SK-N-MC (cell line): ENCODE measurements around the gene GNG4.
"Not testable (repeated sequence)": the region's sequence is repeated elsewhere in the genome, so short reads cannot be mapped to it uniquely, and the experiment has no call there.

Experiments
- DNase-seq: peaks from one replicate; pipeline ENCODE4 v3.0.0-alpha.2; 2011; ENCODE audit warnings: low read depth, low spot score
- H3K27ac ChIP-seq: fragments of 200-600 bp; sonication (generic); 2 replicates; pipeline ENCODE4 v1.5.1; 2016; ENCODE audit warnings: mixed run types
- H3K36me3 ChIP-seq: fragments of 200-600 bp; sonication (generic); 2 replicates; pipeline ENCODE4 v1.6.1; 2017; ENCODE audit warnings: antibody characterized with exemption, low read length, mixed read lengths; ENCODE audit not compliant: insufficient read depth
- H3K4me3 ChIP-seq: fragments of 200-600 bp; sonication (generic); 2 replicates; pipeline ENCODE4 v1.5.1; 2016
- H3K9ac ChIP-seq: fragments of 200-600 bp; sonication (generic); 2 replicates; pipeline ENCODE4 v1.8.0; 2017; ENCODE audit warnings: mixed run types, mixed read lengths; ENCODE audit not compliant: insufficient read length
- H3K9me3 ChIP-seq: fragments of 200-600 bp; sonication (generic); 2 replicates; pipeline ENCODE4 v1.6.1; 2017; ENCODE audit warnings: low read depth, mild to moderate bottlenecking, antibody characterized with exemption, low read length, moderate library complexity, mixed read lengths
- EZH2 ChIP-seq: fragments of 200-600 bp; sonication (generic); IDR thresholded peaks from one replicate; pipeline ENCODE4 v1.6.1; 2017; ENCODE audit warnings: antibody characterized with exemption
- FOXP2 ChIP-seq: optimal IDR thresholded peaks from 2 replicates; pipeline ENCODE3; 2011; ENCODE audit warnings: mild to moderate bottlenecking, moderate library complexity; ENCODE audit not compliant: insufficient read depth; ENCODE audit errors: extremely low read length, control extremely low read depth
- POLR2AphosphoS5 ChIP-seq: IDR thresholded peaks from 2 replicates; pipeline ENCODE4 v1.6.1; 2012; ENCODE audit warnings: mild to moderate bottlenecking, low read depth, low read length, borderline replicate concordance

GNG4 gene

DNA sequence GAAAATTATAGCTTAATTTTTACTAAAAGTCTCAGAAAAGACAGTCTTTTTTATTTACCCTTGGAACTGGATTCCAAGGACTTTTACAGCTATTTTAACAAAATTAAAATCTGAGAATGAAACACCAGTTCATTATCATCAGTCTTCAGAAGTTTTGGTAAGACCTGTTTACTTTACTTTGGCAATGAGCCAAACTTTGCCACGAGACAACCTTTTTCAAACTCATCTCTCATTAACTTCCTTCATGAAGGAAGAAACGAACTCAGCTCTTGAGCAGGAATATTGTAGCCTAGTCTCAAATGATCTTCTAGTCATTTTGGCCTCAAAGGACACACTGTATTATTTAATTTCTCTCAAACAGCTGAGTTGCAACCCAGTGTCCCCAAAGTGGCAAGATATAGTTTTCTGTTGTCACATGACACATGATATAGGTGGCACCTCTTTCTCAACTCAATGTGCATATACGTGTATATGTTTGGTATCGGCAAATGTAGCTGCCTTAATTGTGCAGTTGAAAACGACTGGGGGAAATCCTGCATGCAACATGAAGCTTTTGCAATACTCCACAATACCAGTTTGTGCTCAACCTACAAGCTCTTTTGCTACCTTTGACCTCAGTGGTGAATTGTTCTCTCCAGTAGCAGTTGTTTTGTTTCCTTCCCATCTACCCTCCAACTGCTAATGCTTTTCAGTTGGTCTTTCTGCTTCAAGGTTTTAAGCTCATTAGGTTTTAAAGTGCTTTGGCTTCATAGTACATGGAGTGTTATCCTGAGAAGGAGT lies 8.4 kb upstream of the GNG4 start:
- TF ChIP-seq FOXP2 (no peak), POLR2AphosphoS5 (no peak), EZH2 (no peak)
- DNase-seq, result no peak
- Histone ChIP-seq H3K9ac (no peak overlapping the region), H3K36me3 (no peaks in the 10 kb centered on the region), H3K4me3 (no peak overlapping the region), H3K9me3 (no peaks in the 10 kb centered on the region), H3K27ac (no peak overlapping the region)

DNA sequence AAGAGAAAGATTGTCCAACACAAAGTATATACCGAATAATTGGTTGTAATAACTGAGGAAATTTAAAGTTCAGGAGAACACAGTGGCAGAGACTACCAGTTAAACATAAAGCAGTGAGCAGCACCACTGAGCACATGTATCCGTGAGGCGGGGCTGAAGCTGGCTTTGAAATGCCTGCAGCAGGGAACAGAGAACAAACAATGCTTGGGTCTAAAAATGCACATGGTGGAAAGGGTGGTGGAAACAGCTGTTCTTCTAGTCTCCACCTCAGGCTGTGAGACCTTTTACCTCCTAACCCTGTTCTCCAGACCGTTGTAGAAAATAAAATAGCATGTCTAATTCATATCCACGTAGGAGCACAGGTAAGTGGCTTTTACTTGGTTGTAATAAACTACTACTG lies 7.7 kb upstream of the GNG4 start:
- DNase-seq, result no peak
- no peaks in the 10 kb centered on the region for H3K9me3 ChIP-seq
- H3K27ac ChIP-seq, result no peak overlapping the region
- no peaks in the 10 kb centered on the region for H3K36me3 ChIP-seq
- no peak overlapping the region for H3K4me3 ChIP-seq
- TF ChIP-seq EZH2 (no peak), POLR2AphosphoS5 (no peak), FOXP2 (no peak)
- no peak overlapping the region for H3K9ac ChIP-seq

DNA sequence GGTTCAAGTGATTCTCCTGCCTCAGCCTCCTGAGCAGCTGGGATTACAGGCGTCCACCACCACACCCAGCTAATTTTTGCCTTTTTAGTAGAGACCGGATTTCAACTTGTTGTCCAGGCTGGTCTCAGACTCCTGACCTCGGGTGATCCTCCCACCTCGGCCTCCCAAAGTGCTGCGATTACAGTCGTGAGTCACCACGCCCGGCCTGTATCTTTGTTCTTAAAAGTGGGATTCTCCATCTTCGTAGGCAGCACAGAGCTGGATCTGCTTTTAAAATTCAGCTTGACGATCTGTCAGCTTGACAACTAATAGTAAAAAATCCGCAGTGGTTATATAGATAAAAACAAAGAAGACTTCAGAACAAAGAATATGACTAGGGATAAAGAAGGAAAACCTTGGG lies 2.8 kb upstream of the GNG4 start:
- DNase-seq, result no peak
- no peak overlapping the region for H3K27ac ChIP-seq
- H3K36me3 ChIP-seq, result no peaks in the 10 kb centered on the region
- TF ChIP-seq POLR2AphosphoS5 (no peak), FOXP2 (no peak), EZH2 (no peak)
- no peak overlapping the region for H3K9ac ChIP-seq
- no peaks in the 10 kb centered on the region for H3K9me3 ChIP-seq
- H3K4me3 ChIP-seq, result no peak overlapping the region

DNA sequence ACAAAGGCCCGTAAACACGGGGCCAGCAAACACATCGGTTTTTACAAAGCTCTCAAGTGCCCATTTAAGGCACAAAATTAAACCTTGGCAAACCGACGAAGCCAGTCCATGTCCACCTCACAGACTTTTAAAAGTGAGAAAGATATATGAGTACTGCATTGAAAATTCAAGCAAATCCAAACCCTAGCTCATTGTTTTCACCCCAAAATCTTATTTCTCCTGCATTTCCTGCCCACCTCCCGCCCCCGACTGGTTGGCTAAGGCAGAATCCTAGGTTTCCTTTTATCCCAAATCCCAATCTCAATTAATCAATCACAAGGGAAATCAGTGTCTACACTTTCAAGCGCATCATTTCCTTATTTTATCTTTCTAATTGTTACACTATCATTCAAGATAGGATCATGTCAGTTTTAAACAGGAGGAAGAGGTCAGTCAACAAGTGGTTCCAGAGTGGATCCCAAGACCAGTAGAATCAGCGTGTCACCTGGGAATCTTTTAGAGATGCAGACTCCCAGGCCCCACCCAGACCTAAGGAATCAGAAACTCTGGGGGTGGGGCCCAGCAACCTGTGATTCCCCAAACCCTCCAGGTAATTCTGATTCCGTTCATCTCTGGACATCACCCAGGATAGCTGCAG lies 1.7 kb upstream of the GNG4 start:
- DNase-seq, result no peak
- TF ChIP-seq FOXP2, result no peak
- H3K9ac ChIP-seq, result no peak overlapping the region
- no peak overlapping the region for H3K4me3 ChIP-seq
- no peaks in the 10 kb centered on the region for H3K36me3 ChIP-seq
- no peak overlapping the region for H3K27ac ChIP-seq
- H3K9me3 ChIP-seq, result no peaks in the 10 kb centered on the region

DNA sequence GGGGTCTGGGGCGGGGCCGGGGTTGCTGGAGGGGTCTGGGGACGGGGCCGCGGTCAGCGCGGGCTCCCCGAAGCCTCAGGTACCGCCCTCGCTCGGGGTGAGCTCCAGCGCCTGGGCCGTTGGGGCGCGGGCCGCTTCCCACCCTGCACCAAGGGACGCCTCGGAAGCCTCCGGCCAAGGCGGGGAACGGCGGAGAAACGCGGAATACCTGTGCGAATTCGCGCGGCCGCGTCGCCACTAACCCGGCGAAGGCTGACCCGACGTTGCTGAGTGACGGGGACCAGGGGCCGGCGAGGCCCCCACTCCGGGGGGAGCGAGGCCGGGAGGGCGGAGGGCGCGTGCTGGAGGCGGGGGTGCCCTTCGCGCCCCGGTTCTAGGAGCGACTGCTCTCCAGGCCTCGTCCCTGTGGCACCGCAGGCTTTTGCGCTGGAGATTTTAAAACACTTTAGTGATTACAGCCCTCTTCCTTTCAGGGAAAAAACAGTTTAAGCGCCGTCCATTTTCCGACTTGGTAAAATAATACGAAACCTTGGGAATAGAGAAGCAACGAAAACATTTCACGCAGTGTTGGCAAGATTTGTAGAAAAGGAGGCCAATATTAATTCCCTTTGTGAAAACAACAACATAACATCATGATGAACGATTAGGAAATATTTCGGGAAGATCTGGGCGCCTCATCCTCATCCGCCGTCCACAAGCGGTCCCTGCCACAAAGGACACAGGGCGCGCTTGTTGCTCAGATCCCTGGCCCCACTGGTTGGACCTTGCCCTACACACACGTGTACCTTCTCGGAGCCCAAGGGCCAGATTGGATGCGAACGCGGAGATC lies 971 bp upstream of the GNG4 start:
- Histone ChIP-seq H3K4me3 (peak overlapping the region; percentile 84), H3K9ac (no peak overlapping the region), H3K27ac (no peak overlapping the region), H3K9me3 (no peaks in the 10 kb centered on the region), H3K36me3 (no peaks in the 10 kb centered on the region)
- DNase-seq, result no peak
- TF ChIP-seq FOXP2 (no peak), EZH2 (no peak), POLR2AphosphoS5 (no peak)

DNA sequence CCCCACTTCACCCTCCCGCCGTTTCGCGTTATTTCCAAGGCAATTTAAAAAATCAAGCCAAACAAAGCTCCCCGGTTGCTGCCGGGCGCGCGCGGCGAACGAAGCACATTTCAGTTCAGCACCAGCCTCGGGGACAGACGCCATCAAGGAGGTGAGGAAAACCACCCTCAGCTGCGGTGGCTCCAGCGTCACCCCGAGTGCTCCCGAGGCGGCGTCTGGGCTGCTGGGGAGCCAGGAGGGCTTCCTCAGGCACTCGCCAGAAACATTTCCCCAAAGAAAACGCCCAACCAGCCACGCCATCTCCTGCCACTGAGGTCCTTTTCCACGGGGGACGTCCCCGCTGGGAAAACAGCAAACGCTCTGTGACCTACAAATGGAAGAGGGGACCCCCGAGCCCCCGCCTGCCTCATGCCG lies 623 bp downstream of the GNG4 start:
- H3K9ac ChIP-seq, result peak overlapping the region; percentile 10
- peak overlapping the region; percentile 84 for H3K4me3 ChIP-seq
- no peaks in the 10 kb centered on the region for H3K9me3 ChIP-seq
- DNase-seq, result no peak
- H3K36me3 ChIP-seq, result no peaks in the 10 kb centered on the region
- TF ChIP-seq POLR2AphosphoS5, result no peak
- TF ChIP-seq FOXP2, result no peak
- TF ChIP-seq EZH2, result no peak
- H3K27ac ChIP-seq, result no peak overlapping the region

DNA sequence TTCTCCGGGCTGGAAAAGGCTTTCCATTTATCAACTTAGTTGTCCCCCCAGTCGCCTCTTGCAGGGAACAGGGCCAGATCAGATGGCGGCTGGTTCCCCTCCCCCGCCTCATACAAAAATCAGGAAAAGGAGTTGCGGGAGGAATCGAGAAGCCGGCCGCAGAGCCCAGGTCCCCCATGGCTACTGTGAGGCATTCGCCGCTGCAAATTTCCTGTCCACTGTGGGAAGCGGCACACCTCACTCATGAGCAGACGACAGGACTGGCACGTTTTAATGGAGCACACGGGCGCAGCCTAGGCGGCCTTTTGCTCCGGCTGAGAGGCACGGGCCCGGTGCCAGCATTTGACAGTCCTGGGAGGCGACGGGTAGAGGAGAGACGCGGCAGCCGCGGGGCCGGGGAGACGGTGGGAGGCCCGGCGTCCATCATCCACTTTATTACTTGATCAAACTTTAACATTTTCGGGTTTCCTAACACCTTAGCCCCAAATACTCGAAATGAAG lies 1.1 kb downstream of the GNG4 start:
- H3K9me3 ChIP-seq, result no peaks in the 10 kb centered on the region
- no peak for DNase-seq
- TF ChIP-seq FOXP2, result no peak
- TF ChIP-seq POLR2AphosphoS5, result no peak
- TF ChIP-seq EZH2, result no peak
- peak overlapping the region; percentile 84 for H3K4me3 ChIP-seq
- H3K27ac ChIP-seq, result no peak overlapping the region
- H3K36me3 ChIP-seq, result no peaks in the 10 kb centered on the region
- H3K9ac ChIP-seq, result no peak overlapping the region

DNA sequence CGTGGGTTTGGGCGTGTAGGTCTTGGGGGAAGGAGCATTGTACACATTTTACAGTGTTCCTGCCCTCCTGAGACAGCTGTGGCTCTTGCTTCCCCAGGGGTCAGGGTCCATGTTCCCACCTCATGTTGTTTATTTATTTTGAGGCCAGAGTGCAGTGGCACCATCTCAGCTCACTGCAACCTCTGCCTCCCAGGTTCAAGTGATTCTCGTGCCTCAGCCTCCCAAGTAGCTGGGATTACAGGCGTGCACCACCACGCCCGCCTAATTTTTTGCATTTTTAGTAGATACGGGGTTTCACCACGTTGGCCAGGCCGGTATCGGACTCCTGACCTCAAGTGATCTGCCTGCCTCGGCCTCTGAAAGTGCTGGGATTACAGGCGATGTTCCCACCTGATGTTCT lies 2.0 kb downstream of the GNG4 start:
- H3K4me3 ChIP-seq, H3K9ac ChIP-seq, H3K27ac ChIP-seq, DNase-seq, H3K9me3 ChIP-seq, H3K36me3 ChIP-seq: not testable (repeated sequence)

DNA sequence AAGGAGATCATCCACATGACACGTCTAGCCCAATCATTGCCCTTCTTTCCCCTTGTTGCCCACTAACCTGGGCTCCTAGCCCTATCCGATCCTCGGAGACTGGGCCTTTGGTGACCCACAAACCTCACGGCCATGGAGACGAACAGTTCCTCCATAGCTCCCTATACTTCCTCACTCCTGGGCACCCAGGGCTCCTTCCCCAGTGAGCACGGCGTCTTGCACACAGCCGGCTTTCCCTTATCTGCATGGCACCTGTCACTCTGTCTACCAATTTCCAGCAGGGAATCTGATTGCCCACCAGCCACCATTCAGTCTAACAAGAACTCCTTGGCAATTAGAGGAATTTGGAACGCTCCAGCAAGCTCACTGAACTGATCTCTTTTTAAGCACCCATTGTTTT lies 3.1 kb downstream of the GNG4 start:
- DNase-seq, result no peak
- H3K9me3 ChIP-seq, result no peaks in the 10 kb centered on the region
- H3K36me3 ChIP-seq, result no peaks in the 10 kb centered on the region
- no peak overlapping the region for H3K4me3 ChIP-seq
- H3K9ac ChIP-seq, result no peak overlapping the region
- H3K27ac ChIP-seq, result no peak overlapping the region
- TF ChIP-seq POLR2AphosphoS5 (no peak), EZH2 (no peak), FOXP2 (no peak)
